Thymus (tissue), 11 donors: Measurements from ENCODE around the gene CRY1. TPM values are rescaled to one million over a fixed set of nuclear protein-coding genes. Genes with fewer than 3 reads are reported as not detected.
A peak's percentile ranks its signal among the peaks of the same experiment; 100 is the strongest.
"Not testable (repeated sequence)": the region's sequence is repeated elsewhere in the genome, so short reads cannot be mapped to it uniquely, and the experiment has no call there.

ENCODE experiments used
- DNase-seq, 9 donors: peaks; one replicate each; pipeline ENCODE4 v3.0.0-alpha.2; 2013; ENCODE audit warnings: low spot score in 9 of 9, low read depth in 6 of 9, missing footprints in 1 of 9
- H3K27ac ChIP-seq, 2 donors: one replicate each; pipeline ENCODE4 v1.5.1; 2013; ENCODE audit warnings: control low read depth in 1 of 2, low read depth in 1 of 2, low read length in 1 of 2, mild to moderate bottlenecking in 1 of 2, moderate library complexity in 1 of 2
- H3K27me3 ChIP-seq, 2 donors: one replicate each; pipeline ENCODE4 v1.5.1; 2013; ENCODE audit warnings: low read length in 1 of 2; ENCODE audit not compliant: control insufficient read depth in 2 of 2, insufficient read depth in 1 of 2
- H3K36me3 ChIP-seq, 2 donors: one replicate each; pipeline ENCODE4 v1.5.1; 2013; ENCODE audit warnings: low read length in 1 of 2, mild to moderate bottlenecking in 1 of 2, moderate library complexity in 1 of 2; ENCODE audit not compliant: control insufficient read depth in 2 of 2, insufficient read depth in 2 of 2
- H3K4me1 ChIP-seq, 2 donors: one replicate each; pipeline ENCODE4 v1.5.1; 2013; ENCODE audit warnings: low read length in 2 of 2; ENCODE audit not compliant: control insufficient read depth in 2 of 2, insufficient read depth in 2 of 2
- H3K4me3 ChIP-seq, 2 donors: one replicate each; pipeline ENCODE4 v1.5.1; 2013; ENCODE audit warnings: low read length in 2 of 2, control low read depth in 1 of 2, mild to moderate bottlenecking in 1 of 2
- H3K9me3 ChIP-seq, 2 donors: one replicate each; pipeline ENCODE4 v1.5.1; 2013; ENCODE audit warnings: low read length in 1 of 2, mild to moderate bottlenecking in 1 of 2; ENCODE audit not compliant: control insufficient read depth in 2 of 2, insufficient read depth in 1 of 2
- WGBS: extraction: QIAGEN DNeasy Blood & Tissue Kit; methylation state at CpG from one replicate; pipeline ENCODE4 v1.1.7; 2013; 5-methylcytosine and 5-hydroxymethylcytosine counted together
- polyA plus RNA-seq: library from polyadenylated mRNA; stranded (reverse); fragments of 200-250 nt; gene quantifications from one replicate; pipeline ENCODE4 v1.2.3, GENCODE V29; 2013
- total RNA-seq: library from RNA; stranded (reverse); fragments of 120-200 nt; gene quantifications from one replicate; pipeline ENCODE4 v1.2.4, GENCODE V29; 2013
- donor health status: healthy.

Gene CRY1
- total and polyA plus RNA-seq, 2 donors: 16.8 to 19.9 TPM

DNA sequence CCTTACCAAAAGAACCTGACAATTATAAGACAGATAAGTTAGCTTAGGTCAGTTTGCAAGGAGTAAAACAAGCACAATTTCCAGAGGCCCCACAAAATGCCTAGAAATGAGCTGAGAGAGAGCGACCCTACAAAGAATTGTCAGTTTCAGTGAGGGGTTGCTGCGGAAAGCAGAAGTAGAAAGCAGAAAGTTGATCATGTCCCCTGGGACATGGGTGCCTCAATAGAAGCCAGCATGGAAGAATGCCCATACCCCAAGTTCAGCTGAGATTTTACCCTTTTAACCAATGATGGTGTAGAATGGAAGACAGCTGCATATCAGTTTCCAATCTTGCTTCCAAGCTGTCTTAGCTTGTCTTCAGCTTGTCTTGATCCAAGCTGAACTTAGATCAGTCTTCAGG is 21.8 kb upstream of the CRY1 start:
- no peak for DNase-seq
- no peaks in the 10 kb centered on the region for H3K4me1 ChIP-seq
- H3K27me3 ChIP-seq: peaks cover 0 to 2% of the 10 kb centered on the region in 2 donors
- no peaks in the 10 kb centered on the region for H3K36me3 ChIP-seq
- no peaks in the 10 kb centered on the region for H3K9me3 ChIP-seq
- WGBS: 94% methylated on average over 2 of the region's 2 CpGs
- H3K27ac ChIP-seq: no peak overlapping the region
- H3K4me3 ChIP-seq: no peak overlapping the region

DNA sequence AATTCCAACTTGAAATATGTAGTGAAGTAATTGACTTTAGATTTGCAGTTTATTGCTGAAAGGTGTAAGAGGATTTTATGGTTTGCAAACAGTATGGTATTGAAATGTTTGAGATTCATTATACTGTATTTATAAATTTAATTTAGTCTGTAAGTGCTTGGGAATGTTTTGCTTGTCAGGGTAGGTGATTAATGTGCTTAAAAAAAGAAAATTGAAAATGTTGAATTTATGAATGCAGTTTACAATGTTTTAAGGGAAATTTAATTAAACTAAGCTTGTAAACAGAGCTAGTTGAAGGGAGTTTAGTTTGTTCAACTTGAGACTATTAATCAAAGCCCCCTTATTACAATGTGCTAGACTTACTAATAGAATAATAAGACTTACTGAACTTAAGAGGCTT is 18.0 kb upstream of the CRY1 start:
- no peaks in the 10 kb centered on the region for H3K9me3 ChIP-seq
- H3K4me1 ChIP-seq: no peaks in the 10 kb centered on the region
- H3K27ac ChIP-seq: no peak overlapping the region
- H3K27me3 ChIP-seq: peaks cover 0 to 2% of the 10 kb centered on the region in 2 donors
- no peaks in the 10 kb centered on the region for H3K36me3 ChIP-seq
- H3K4me3 ChIP-seq: no peak overlapping the region
- no peak for DNase-seq

DNA sequence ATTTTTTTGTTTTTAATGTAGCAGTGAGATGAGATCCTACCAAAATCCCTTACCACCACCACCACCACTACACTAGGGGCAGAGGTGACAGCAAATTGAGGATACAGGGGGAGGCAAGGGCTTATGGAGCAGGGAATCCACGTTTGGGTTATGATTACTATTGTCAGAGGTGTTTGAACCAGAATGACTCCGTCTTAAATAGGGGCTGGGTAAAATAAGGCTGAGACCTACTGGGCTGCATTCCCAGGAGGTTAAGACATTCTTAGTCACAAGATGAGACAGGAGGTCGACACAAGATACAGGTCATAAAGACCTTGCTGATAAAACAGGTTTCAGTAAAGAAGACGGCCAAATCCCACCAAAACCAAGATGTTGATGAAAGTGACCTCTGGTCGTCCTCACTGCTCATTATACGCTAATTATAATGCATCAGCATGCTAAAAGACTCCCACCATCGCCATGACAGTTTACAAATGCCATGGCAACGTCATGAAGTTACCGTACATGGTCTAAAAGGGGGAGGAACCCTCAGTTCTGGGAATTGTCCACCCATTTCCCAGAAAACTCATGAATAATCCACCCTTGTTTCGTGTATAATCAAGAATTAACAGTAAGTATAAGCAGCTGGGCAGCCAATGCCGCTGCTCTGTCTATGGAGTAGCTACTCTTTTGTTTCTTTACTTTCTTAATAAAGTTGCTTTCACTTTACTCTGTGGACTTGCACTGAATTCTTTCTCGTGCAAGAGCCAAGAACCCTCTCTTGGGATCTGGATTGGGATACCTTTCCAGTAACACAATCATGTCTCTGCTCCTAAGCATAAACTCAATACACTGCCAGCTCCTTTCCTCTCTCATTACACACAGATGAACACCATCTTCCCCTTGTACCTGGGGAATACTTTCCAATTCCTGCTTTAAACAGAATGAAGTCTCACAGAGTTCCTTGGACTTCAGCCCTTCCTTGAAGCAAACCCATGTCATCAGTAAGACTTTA is 16.7 kb upstream of the CRY1 start:
- no peaks in the 10 kb centered on the region for H3K9me3 ChIP-seq
- peaks cover 0 to 2% of the 10 kb centered on the region in 2 donors for H3K27me3 ChIP-seq
- H3K4me1 ChIP-seq: no peaks in the 10 kb centered on the region
- peak overlapping the region in 1 of 2 donors; percentile 17 for H3K27ac ChIP-seq
- 92% methylated on average over 12 of the region's 12 CpGs for WGBS
- no peak for DNase-seq
- no peaks in the 10 kb centered on the region for H3K36me3 ChIP-seq
- H3K4me3 ChIP-seq: no peak overlapping the region

DNA sequence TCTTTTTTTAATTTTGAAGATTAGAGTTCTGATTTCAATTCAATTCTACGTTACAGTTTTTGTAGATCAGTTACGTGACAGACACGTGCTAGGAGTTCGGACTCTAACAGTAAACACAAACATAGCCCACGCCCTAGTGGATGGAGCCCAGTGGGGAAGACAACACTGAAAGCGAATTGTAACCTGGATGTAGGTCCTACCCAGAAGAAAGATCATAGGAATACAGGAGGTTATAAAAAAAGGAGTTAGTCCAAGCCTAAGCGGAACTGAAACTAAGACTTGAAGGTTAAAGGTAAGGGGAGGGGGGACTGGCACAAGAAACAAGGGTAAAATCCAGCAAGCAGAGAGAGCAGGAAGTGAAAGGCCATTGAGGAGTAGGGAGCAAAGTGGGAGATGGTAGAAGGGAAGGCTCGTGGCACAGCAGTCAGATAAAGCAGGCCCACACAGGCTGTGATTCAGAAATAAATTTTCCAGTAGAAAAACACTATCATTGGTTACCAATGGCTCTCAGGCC is 15.7 kb upstream of the CRY1 start:
- WGBS: 94% methylated on average over 8 of the region's 8 CpGs
- Histone ChIP-seq H3K4me3 (no peak overlapping the region), H3K27ac (no peak overlapping the region), H3K9me3 (no peaks in the 10 kb centered on the region), H3K27me3 (no peaks in the 10 kb centered on the region), H3K4me1 (no peaks in the 10 kb centered on the region), H3K36me3 (no peaks in the 10 kb centered on the region)
- DNase-seq: no peak

DNA sequence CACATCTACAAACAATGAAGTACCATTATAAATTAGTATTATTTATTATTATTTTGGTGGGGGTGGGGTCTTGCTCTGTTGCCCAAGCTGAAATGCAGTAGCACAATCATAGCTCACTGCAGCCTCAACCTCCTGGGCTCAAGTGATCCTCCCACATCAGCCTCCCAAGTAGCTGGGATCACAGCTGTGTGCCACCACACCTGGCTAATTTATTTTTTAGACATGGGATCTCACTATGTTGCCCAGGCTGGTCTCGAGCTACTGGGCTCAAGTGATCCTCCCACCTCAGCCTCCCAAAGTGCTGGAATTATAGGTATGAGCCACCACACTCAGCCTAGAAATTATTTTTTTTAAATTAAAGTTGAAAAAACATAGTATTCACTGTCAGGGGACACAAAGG is 15.0 kb upstream of the CRY1 start:
- WGBS: 93% methylated on average over 1 of the region's 1 CpG
- DNase-seq, H3K27me3 ChIP-seq, H3K27ac ChIP-seq, H3K36me3 ChIP-seq, H3K4me1 ChIP-seq, H3K4me3 ChIP-seq, H3K9me3 ChIP-seq: not testable (repeated sequence)

DNA sequence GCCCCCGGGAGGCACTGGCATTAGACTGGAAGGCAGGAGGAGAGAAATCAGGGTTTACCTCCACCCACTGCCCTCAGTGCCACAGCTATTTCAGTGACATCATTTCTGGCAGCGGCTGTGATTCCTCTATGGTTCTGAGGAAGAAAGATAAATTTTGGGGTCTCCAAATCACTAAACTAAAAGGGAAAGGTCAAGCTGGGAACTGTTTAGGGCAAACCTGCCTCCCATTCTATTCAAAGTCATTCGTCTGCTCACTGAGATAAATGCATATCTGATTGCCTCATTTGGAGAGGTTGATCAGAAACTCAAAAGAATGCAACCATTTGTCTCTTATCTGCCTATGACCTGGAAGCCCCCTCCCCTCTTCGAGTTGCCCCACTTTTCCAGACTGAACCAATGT is 14.0 kb upstream of the CRY1 start:
- no peak overlapping the region for H3K27ac ChIP-seq
- no peak for DNase-seq
- H3K36me3 ChIP-seq: no peaks in the 10 kb centered on the region
- H3K9me3 ChIP-seq: no peaks in the 10 kb centered on the region
- 89% methylated on average over 4 of the region's 4 CpGs for WGBS
- no peak overlapping the region for H3K4me3 ChIP-seq
- H3K27me3 ChIP-seq: no peaks in the 10 kb centered on the region
- no peaks in the 10 kb centered on the region for H3K4me1 ChIP-seq

DNA sequence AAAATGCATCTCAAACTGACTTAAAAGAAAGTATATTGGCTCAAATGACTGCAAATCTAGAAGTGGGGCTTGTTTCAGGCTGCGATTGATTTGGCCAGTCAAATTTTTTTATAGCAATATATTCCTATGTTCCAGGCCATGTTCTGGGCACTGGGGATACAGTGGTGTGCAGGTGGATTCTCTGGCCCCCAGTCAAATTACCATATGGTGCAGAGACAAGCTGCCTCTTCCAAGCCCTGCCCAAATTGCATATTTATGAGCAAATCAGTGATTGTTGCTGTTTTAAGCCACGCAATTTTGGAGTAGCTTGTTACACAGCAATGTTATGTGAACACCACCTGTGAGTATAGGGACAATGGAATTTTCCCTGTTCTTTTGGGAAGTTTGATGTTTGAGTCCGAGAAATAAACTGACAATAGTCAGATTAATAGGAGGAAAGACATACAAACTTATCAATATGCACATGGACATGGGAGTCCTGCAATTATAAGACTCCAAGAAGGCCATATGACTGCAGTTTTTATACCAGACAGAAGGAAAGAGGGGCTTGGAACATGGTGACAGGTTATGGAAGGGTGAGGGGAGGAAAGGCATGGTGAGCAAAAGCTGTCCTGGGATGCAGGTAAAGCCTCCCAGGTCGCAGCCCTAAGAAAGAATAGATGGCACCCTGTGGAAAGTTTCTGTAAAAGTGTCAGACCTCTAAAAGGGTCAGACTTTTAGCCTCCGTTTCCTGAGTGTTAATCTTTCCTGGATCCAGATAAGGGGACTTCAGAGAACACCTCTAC is 13.1 kb upstream of the CRY1 start:
- DNase-seq: no peak
- H3K4me1 ChIP-seq: no peaks in the 10 kb centered on the region
- H3K36me3 ChIP-seq: no peaks in the 10 kb centered on the region
- H3K9me3 ChIP-seq: no peaks in the 10 kb centered on the region
- no peak overlapping the region for H3K27ac ChIP-seq
- WGBS: 84% methylated on average over 5 of the region's 5 CpGs
- no peak overlapping the region for H3K4me3 ChIP-seq
- no peaks in the 10 kb centered on the region for H3K27me3 ChIP-seq

DNA sequence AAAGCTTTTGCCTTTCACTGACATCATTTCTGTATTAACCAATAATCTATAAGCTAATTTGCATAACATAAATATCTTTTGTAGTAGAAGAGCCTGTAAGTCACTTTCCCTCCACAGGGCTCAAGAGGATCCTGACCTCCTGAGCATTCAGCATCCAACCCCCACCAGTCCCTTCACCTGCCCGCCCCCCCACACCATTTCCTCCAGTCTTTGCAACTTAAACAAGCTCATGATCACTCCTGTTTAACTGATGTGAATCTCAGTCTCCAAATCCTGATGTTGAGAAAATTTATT is 12.0 kb upstream of the CRY1 start:
- H3K4me3 ChIP-seq: no peak overlapping the region
- H3K9me3 ChIP-seq: no peaks in the 10 kb centered on the region
- no peaks in the 10 kb centered on the region for H3K4me1 ChIP-seq
- whole genome bisulfite sequencing: 90% methylated on average over 1 of the region's 1 CpG
- no peak for DNase-seq
- no peak overlapping the region for H3K27ac ChIP-seq
- no peaks in the 10 kb centered on the region for H3K36me3 ChIP-seq
- H3K27me3 ChIP-seq: peaks cover 0 to 2% of the 10 kb centered on the region in 2 donors

DNA sequence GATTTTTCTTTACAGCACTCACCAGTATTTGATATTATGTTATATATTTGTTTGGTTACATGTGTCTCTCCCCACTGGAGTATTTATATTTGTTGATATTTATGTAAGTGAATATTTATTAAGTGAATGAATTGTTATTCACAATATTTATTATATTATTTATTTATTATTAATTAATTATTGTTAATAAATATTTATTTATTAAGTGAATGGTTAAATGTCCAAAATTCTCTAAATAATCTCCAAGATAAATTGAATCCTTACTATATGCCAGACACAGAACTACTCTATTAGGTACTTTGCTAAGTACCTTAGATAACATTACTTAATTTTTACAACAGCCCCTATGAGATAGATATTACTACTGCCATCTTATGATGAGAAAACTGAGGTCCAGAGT is 10.2 kb upstream of the CRY1 start:
- Histone ChIP-seq H3K36me3 (no peaks in the 10 kb centered on the region), H3K27me3 (peaks cover 0 to 2% of the 10 kb centered on the region in 2 donors), H3K27ac (no peak overlapping the region), H3K9me3 (no peaks in the 10 kb centered on the region), H3K4me3 (no peak overlapping the region), H3K4me1 (no peaks in the 10 kb centered on the region)
- no peak for DNase-seq
